Fibroblast of pulmonary artery (primary cell): Measurements from ENCODE around the gene MZF1.

Experiments used
- DNase-seq: peaks from one replicate; pipeline ENCODE4 v3.0.0-alpha.2; 2010; ENCODE audit warnings: low read depth
- H3K4me3 ChIP-seq: replicated peaks from 2 replicates; pipeline ENCODE4 v1.5.1; 2011; ENCODE audit warnings: low read depth, mild to moderate bottlenecking, control low read depth, low read length, moderate library complexity
- CTCF ChIP-seq: IDR thresholded peaks from 2 replicates; pipeline ENCODE4 v1.5.1; 2011; ENCODE audit warnings: mild to moderate bottlenecking, control low read depth, low read length, inconsistent platforms; ENCODE audit errors: missing control alignments

The MZF1 gene

GRCh38 chr19:58538257-58539168, 34.6 kb downstream of the MZF1 start:
- no peak for TF ChIP-seq CTCF
- DNase-seq, result peak; percentile 42

GRCh38 chr19:58536852-58537798, 36.0 kb downstream of the MZF1 start:
- no peak for DNase-seq
- TF ChIP-seq CTCF, result no peak
- no peak overlapping the region for H3K4me3 ChIP-seq

More at GRCh38 chr19:58538257-58539168, 34.6 kb downstream of the MZF1 start:
- H3K4me3 ChIP-seq, result peak overlapping the region; percentile 31

- H3K4me3 ChIP-seq, result no peak overlapping the region
- no peak for DNase-seq
- TF ChIP-seq CTCF, result no peak
These were observed 37.3 kb downstream of the MZF1 start for GRCh38 chr19:58535857-58536256.

GRCh38 chr19:58531034-58531840, 41.9 kb downstream of the MZF1 start:
- no peak overlapping the region for H3K4me3 ChIP-seq
- no peak for DNase-seq
- no peak for TF ChIP-seq CTCF

- no peak overlapping the region for H3K4me3 ChIP-seq
- TF ChIP-seq CTCF, result no peak
- DNase-seq, result no peak
These were observed 43.7 kb downstream of the MZF1 start for GRCh38 chr19:58529405-58529804.

- no peak for DNase-seq
- no peak overlapping the region for H3K4me3 ChIP-seq
- TF ChIP-seq CTCF, result no peak
These were observed 50.4 kb downstream of the MZF1 start for GRCh38 chr19:58522709-58523108.
